ENCODE data around the gene RECQL5.
A peak's percentile ranks its signal among the peaks of the same experiment; 100 is the strongest.
"Not testable (repeated sequence)": the region's sequence is repeated elsewhere in the genome, so short reads cannot be mapped to it uniquely, and the experiment has no call there.

RECQL5 gene

GRCh38 chr17:75605790-75606189 is 61.2 kb downstream of the RECQL5 start:
- in situ Hi-C loops (cut with MboI; ENCODE audit: low pct_unique_long_range_greater_than_20kb, low sequenced_read_pairs), result no loop called here
- DNase-seq, result no peak

GRCh38 chr17:75604034-75604695 is 62.8 kb downstream of the RECQL5 start:
- in situ Hi-C loops (cut with MboI; ENCODE audit: low pct_unique_long_range_greater_than_20kb, low sequenced_read_pairs), result no loop called here
- DNase-seq, result no peak

- no peak for DNase-seq
- in situ Hi-C loops (cut with MboI; ENCODE audit: low pct_unique_long_range_greater_than_20kb, low sequenced_read_pairs), result no loop called here
Observed at GRCh38 chr17:75603123-75603522, 63.8 kb downstream of the RECQL5 start.

DNA sequence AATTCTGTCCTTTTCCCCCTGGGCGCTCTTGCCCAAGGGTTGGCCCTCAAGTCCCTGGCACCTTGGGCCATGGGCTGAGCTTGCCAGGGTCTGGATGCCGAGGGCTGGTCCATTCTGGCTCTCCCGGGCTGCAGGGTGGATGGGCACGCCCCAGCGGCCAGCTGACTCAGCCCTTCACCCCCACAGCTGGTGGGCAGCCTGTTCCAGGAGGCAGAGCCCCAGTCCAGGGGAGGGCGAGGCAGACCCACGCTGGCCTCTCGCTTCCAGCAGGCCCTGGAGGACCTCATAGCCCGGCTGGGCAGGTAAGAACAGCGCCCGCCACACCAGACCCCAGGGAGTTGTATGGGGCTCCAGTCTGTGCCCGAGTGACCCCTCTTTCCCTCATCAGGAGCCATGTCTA is 64.3 kb downstream of the RECQL5 start:
- in situ Hi-C loops (cut with MboI; ENCODE audit: low pct_unique_long_range_greater_than_20kb, low sequenced_read_pairs), result no loop called here
- no peak for DNase-seq

- peak; percentile 89 for DNase-seq
Observed at GRCh38 chr17:75601057-75601987, 65.6 kb downstream of the RECQL5 start.

GRCh38 chr17:75596320-75597087 is 70.5 kb downstream of the RECQL5 start:
- in situ Hi-C loops (cut with MboI; ENCODE audit: low pct_unique_long_range_greater_than_20kb, low sequenced_read_pairs), result no loop called here
- DNase-seq, result no peak

More at GRCh38 chr17:75601057-75601987, 65.6 kb downstream of the RECQL5 start:
- in situ Hi-C loops (cut with MboI; ENCODE audit: low pct_unique_long_range_greater_than_20kb, low sequenced_read_pairs), result no loop called here

GRCh38 chr17:75595920-75596313 is 71.0 kb downstream of the RECQL5 start:
- in situ Hi-C loops (cut with MboI; ENCODE audit: low pct_unique_long_range_greater_than_20kb, low sequenced_read_pairs), result no loop called here

GRCh38 chr17:75595284-75595919 is 71.6 kb downstream of the RECQL5 start:
- in situ Hi-C loops (cut with MboI; ENCODE audit: low pct_unique_long_range_greater_than_20kb, low sequenced_read_pairs), result no loop called here

More at GRCh38 chr17:75595920-75596313, 71.0 kb downstream of the RECQL5 start:
- no peak for DNase-seq

GRCh38 chr17:75594499-75595283 is 72.3 kb downstream of the RECQL5 start:
- in situ Hi-C loops (cut with MboI; ENCODE audit: low pct_unique_long_range_greater_than_20kb, low sequenced_read_pairs), result no loop called here
- no peak for DNase-seq

More at GRCh38 chr17:75595284-75595919, 71.6 kb downstream of the RECQL5 start:
- no peak for DNase-seq

GRCh38 chr17:75593430-75593829 is 73.5 kb downstream of the RECQL5 start:
- DNase-seq; in situ Hi-C loops (cut with MboI; ENCODE audit: low pct_unique_long_range_greater_than_20kb, low sequenced_read_pairs): not testable (repeated sequence)

DNA sequence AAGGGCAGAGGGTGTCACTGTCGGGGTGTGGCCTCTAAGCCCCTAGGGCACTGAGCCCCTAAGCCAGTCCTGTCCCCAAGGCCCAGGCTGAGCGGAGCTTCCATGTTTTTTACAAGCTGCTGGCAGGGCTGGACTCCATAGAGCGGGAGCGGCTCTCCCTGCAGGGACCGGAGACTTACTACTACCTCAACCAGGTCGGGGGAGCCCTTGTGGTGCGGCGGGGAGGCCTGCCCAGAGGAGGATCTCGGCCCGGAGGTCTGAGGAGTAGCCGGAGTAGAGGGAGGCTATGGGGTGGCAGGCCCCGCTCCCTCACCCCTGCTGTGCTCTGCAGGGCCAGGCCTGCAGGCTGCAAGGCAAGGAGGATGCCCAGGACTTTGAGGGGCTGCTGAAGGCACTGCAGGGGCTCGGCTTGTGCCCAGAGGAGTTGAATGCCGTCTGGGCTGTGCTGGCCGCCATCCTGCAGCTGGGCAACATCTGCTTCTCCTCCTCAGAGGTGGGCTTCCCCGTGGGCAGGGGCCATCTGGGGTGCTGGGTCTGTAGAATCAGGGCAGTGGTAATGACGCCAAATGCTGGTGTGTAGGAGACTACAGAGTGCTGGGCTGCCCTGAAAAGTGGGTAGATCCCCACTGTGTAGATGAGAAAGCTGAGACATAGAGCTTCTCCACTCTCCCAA is 74.5 kb downstream of the RECQL5 start:
- no peak for DNase-seq

DNA sequence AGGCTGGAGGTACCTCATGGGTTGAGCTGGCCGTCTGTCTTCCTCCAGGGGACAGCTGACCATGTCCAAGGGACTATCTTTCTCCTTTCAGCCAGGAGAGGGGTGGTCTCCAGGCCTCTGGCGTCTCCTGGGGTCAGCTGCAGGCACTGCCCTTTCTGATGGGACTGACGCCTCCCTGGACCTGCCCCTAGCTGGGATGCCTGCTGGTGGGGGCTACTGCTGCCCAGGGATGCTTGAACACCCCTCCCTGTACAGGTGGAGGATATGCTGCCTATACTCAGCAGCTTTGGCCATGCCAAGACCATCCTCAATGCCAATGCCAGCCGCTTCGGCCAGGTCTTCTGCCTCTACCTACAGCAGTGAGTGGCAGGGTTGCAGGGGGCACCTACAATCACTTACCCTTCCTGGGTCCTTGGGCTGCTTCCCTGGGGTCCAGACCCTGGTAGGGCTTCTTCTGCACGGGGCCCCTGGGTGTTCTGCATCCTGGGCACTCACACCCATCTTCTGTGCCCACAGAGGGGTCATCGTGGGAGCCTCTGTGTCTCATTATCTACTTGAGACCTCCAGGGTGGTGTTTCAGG is 75.1 kb downstream of the RECQL5 start:
- DNase-seq, result no peak
- in situ Hi-C loops (cut with MboI; ENCODE audit: low pct_unique_long_range_greater_than_20kb, low sequenced_read_pairs), result no loop called here

More for the DNA sequence above, 74.5 kb downstream of the RECQL5 start:
- in situ Hi-C loops (cut with MboI; ENCODE audit: low pct_unique_long_range_greater_than_20kb, low sequenced_read_pairs), result no loop called here

GRCh38 chr17:75590849-75591721 is 75.9 kb downstream of the RECQL5 start:
- in situ Hi-C loops (cut with MboI; ENCODE audit: low pct_unique_long_range_greater_than_20kb, low sequenced_read_pairs), result no loop called here
- DNase-seq, result no peak

GRCh38 chr17:75590314-75590761 is 76.6 kb downstream of the RECQL5 start:
- in situ Hi-C loops (cut with MboI; ENCODE audit: low pct_unique_long_range_greater_than_20kb, low sequenced_read_pairs), result no loop called here
- no peak for DNase-seq

DNA sequence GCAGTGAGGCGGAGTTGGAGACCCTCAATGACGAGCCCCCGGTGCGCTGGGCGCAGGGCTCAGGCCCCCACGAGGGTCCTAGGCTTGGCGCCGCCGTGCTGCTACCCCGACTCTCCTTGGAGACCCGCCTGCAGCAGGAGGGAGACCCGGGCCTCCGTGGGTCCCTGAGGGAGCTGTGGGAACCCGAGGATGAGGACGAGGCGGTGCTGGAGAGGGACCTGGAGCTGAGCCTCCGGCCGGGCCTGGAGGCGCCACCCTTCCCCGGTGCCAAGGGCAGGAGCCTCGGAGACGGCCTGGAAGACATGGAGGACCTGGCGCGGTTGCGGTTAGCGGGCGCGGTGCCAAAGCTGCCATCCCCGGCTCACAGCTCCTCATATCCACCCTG is 77.0 kb downstream of the RECQL5 start:
- no peak for DNase-seq
- in situ Hi-C loops (cut with MboI; ENCODE audit: low pct_unique_long_range_greater_than_20kb, low sequenced_read_pairs), result no loop called here

- peak; percentile 76 for DNase-seq
Observed at GRCh38 chr17:75589012-75589918, 77.7 kb downstream of the RECQL5 start.

More at GRCh38 chr17:75589012-75589918, 77.7 kb downstream of the RECQL5 start:
- in situ Hi-C loops (cut with MboI; ENCODE audit: low pct_unique_long_range_greater_than_20kb, low sequenced_read_pairs), result no loop called here

Data from KBM-7 (cell line).